Measurements from ENCODE around the gene FAM81B. TPM values are rescaled to one million over a fixed set of nuclear protein-coding genes. Genes with fewer than 3 reads are reported as not detected.

The FAM81B gene
- total RNA-seq, 4 donors from 2014 or later, result not detected

- WGBS, 2 donors (ENCODE audit: low coverage in 1 of 2), result 49 to 57% methylated on average over 2 of the region's 2 CpGs
- H3K36me3 ChIP-seq, result no peaks in the 10 kb centered on the region
- TF ChIP-seq CTCF (IDR thresholded peaks at IDR 0.05) (no peak), POLR2AphosphoS5 (IDR thresholded peaks at IDR 0.05) (no peak), POLR2A (IDR thresholded peaks at IDR 0.05) (no peak), EP300 (IDR thresholded peaks at IDR 0.05) (no peak)
- ATAC-seq, result no peak
- H3K4me1 ChIP-seq, result no peaks in the 10 kb centered on the region
- no peak overlapping the region for H3K4me3 ChIP-seq
- no peak overlapping the region for H3K27ac ChIP-seq
- H3K9me3 ChIP-seq, result no peaks in the 10 kb centered on the region
- H3K27me3 ChIP-seq, result no peaks in the 10 kb centered on the region
Measured at GRCh38 chr5:95454536-95454935, 63.4 kb downstream of the FAM81B start.

- Histone ChIP-seq H3K36me3 (peaks cover 0 to 58% of the 10 kb centered on the region in 2 donors), H3K4me3 (no peak overlapping the region), H3K4me1 (no peaks in the 10 kb centered on the region), H3K27ac (no peak overlapping the region), H3K9me3 (no peaks in the 10 kb centered on the region), H3K27me3 (no peaks in the 10 kb centered on the region)
- no peak for TF ChIP-seq CTCF (IDR thresholded peaks at IDR 0.05)
- TF ChIP-seq POLR2AphosphoS5 (IDR thresholded peaks at IDR 0.05), result no peak
- TF ChIP-seq EP300 (IDR thresholded peaks at IDR 0.05), result no peak
- TF ChIP-seq POLR2A (IDR thresholded peaks at IDR 0.05), result no peak
- ATAC-seq, result no peak
- WGBS, 2 donors (ENCODE audit: low coverage in 1 of 2), result 88 to 91% methylated on average over 2 of the region's 2 CpGs
Measured at GRCh38 chr5:95460665-95461064, 69.5 kb downstream of the FAM81B start.

GRCh38 chr5:95471487-95471886, 80.3 kb downstream of the FAM81B start:
- no peak for ATAC-seq
- 100% methylated on average over 1 of the region's 1 CpG; no CpG with 5 or more reads in 1 of the 2 donors for WGBS, 2 donors (ENCODE audit: low coverage in 1 of 2)

GRCh38 chr5:95471942-95472341, 80.8 kb downstream of the FAM81B start:
- Histone ChIP-seq H3K4me3 (no peak overlapping the region), H3K36me3 (peaks cover 3 to 52% of the 10 kb centered on the region in 2 donors), H3K27ac (no peak overlapping the region), H3K4me1 (no peaks in the 10 kb centered on the region), H3K27me3 (no peaks in the 10 kb centered on the region), H3K9me3 (no peaks in the 10 kb centered on the region)
- no peak for TF ChIP-seq EP300 (IDR thresholded peaks at IDR 0.05)
- TF ChIP-seq POLR2AphosphoS5 (IDR thresholded peaks at IDR 0.05), result no peak
- no peak for TF ChIP-seq CTCF (IDR thresholded peaks at IDR 0.05)
- no peak for TF ChIP-seq POLR2A (IDR thresholded peaks at IDR 0.05)
- no peak for ATAC-seq

More at GRCh38 chr5:95471487-95471886, 80.3 kb downstream of the FAM81B start:
- Histone ChIP-seq H3K4me3 (no peak overlapping the region), H3K27ac (no peak overlapping the region), H3K36me3 (peaks cover 3 to 53% of the 10 kb centered on the region in 2 donors), H3K4me1 (no peaks in the 10 kb centered on the region), H3K9me3 (no peaks in the 10 kb centered on the region), H3K27me3 (no peaks in the 10 kb centered on the region)
- TF ChIP-seq CTCF (IDR thresholded peaks at IDR 0.05) (no peak), POLR2AphosphoS5 (IDR thresholded peaks at IDR 0.05) (no peak), EP300 (IDR thresholded peaks at IDR 0.05) (no peak), POLR2A (IDR thresholded peaks at IDR 0.05) (no peak)

GRCh38 chr5:95484421-95484820, 93.3 kb downstream of the FAM81B start:
- Histone ChIP-seq H3K27ac (no peak overlapping the region), H3K9me3 (peaks cover 0 to 23% (median 3%) of the 10 kb centered on the region in 3 donors), H3K4me3 (no peak overlapping the region), H3K4me1 (no peaks in the 10 kb centered on the region), H3K36me3 (peaks cover 8 to 95% of the 10 kb centered on the region in 2 donors), H3K27me3 (no peaks in the 10 kb centered on the region)
- WGBS, 2 donors (ENCODE audit: low coverage in 1 of 2), result 96% methylated on average over 4 to 7 of the region's 7 CpGs
- no peak for TF ChIP-seq CTCF (IDR thresholded peaks at IDR 0.05)
- no peak for TF ChIP-seq POLR2AphosphoS5 (IDR thresholded peaks at IDR 0.05)
- TF ChIP-seq POLR2A (IDR thresholded peaks at IDR 0.05), result no peak
- no peak for TF ChIP-seq EP300 (IDR thresholded peaks at IDR 0.05)
- no peak for ATAC-seq
